ENCODE results near the gene IL34. TPM values are rescaled to one million over a fixed set of nuclear protein-coding genes. Genes with fewer than 3 reads are reported as not detected.

The IL34 gene
- total and polyA plus RNA-seq, 2 of the 13 experiments (the other 11 are each of a cell fraction or from before 2014, with no cell fraction given): 1.2 to 1.3 TPM

GRCh38 chr16:70682239-70683145, 36.1 kb downstream of the IL34 start:
- ChIA-PET CTCF (ENCODE audit: low intra/inter-chr PET ratio, low total read pairs) (interaction anchor here (1.0 to 2.8 kb wide), 2 partner anchors 56 to 88 kb away, joined by 13 to 19 read pairs; no protein-coding TSS in a partner anchor), POLR2A (interaction anchor here (0.5 to 18.7 kb wide), 34 partner anchors 8 to 1229 kb away, joined by 3 to 536 read pairs (median 6); partner anchors contain the start of genes COG4 and SF3B3)
- peak overlapping the region; percentile 100 for H3K4me2 ChIP-seq (ENCODE audit: low read depth, low read length)
- no peaks in the 10 kb centered on the region; a peak in 1 of 5 replicates for H3K27me3 ChIP-seq (ENCODE audit: control insufficient read depth in 1 of 2, insufficient read depth in 2 of 2, low read length in 2 of 2)
- peaks cover 55% of the 10 kb centered on the region for H3K79me2 ChIP-seq (ENCODE audit: insufficient read depth, low read length)
- BruUV-seq (replicated peaks): TSS peak; percentile 77
- peak overlapping the region; percentile 91 for H3K27ac ChIP-seq (ENCODE audit: extremely low read length, insufficient read depth, low read length)
- DNase-seq (ENCODE audit: low spot score): peak; percentile 69
- in situ Hi-C loops (cut with HindIII; ENCODE audit: extremely low pct_ligation_motif_present, low pct_unique_long_range_greater_than_20kb) (no loop called here), intact Hi-C loops (cut with micrococcal nuclease; ENCODE audit: unreplicated experiment) (loop anchor here (1.0 to 2.0 kb wide), 5 partner anchors 21 to 89 kb away; no protein-coding TSS in a partner anchor)
- peak; percentile 72 for FAIRE-seq
- H3K4me1 ChIP-seq (ENCODE audit: insufficient read depth, low read length): peaks cover 54% of the 10 kb centered on the region
- H3K9me3 ChIP-seq (ENCODE audit: low read length): no peaks in the 10 kb centered on the region
- no peak overlapping the region for H2AFZ ChIP-seq (ENCODE audit: low read length)
- 16% methylated on average over 11 of the region's 14 CpGs for WGBS (ENCODE audit: low lambda C conversion rate)
- peaks cover 16% of the 10 kb centered on the region; the same call in 1 of the 2 replicates for H4K20me1 ChIP-seq (ENCODE audit: insufficient read depth, low read length)
- peak; percentile 16 for ATAC-seq
- peaks cover 31 to 39% of the 10 kb centered on the region in 2 experiments; a peak in 4 of 5 replicates for H3K36me3 ChIP-seq (replicated peaks in 1 of 2; ENCODE audit: control insufficient read depth in 1 of 2, insufficient read depth in 2 of 2, low read length in 2 of 2)
- peak overlapping the region; percentile 95 for H3K9ac ChIP-seq (ENCODE audit: insufficient read depth, low read depth, low read length)
- H3K4me3 ChIP-seq (replicated peaks in 1 of 3; ENCODE audit: insufficient read depth in 1 of 3, low read depth in 2 of 3, low read length in 3 of 3): peak overlapping the region; percentile 86 to 93 (median 91)
- TF ChIP-seq ZBTB7A (CRISPR knock-in tag; IDR thresholded peaks at IDR 0.05): peak; percentile 7; the same call in 1 of the 2 replicates
- no peak; the same call in 1 of the 2 replicates for TF ChIP-seq MED1 (CRISPR knock-in tag; IDR thresholded peaks at IDR 0.05)
- no peak for TF ChIP-seq ZBTB46 (CRISPR knock-in tag; IDR thresholded peaks at IDR 0.05; ENCODE audit: borderline replicate concordance)
- no peak for TF ChIP-seq TMF1 (CRISPR knock-in tag; IDR thresholded peaks at IDR 0.05; ENCODE audit: low read depth)
- no peak for TF ChIP-seq ZNF747 (CRISPR knock-in tag; IDR thresholded peaks at IDR 0.05; ENCODE audit: borderline replicate concordance)
- TF ChIP-seq KDM5B (CRISPR knock-in tag; IDR thresholded peaks at IDR 0.05; ENCODE audit: borderline replicate concordance): no peak
- peak; percentile 55; the same call in 1 of the 2 replicates for TF ChIP-seq ZNF816 (CRISPR knock-in tag; IDR thresholded peaks at IDR 0.05; ENCODE audit: borderline replicate concordance)
- peak; percentile 5; the same call in 1 of the 2 replicates for TF ChIP-seq U2AF2 (IDR thresholded peaks at IDR 0.05; ENCODE audit: low read depth, low read length)
- no peak for TF ChIP-seq HES4 (CRISPR knock-in tag; IDR thresholded peaks at IDR 0.05; ENCODE audit: borderline replicate concordance)
- TF ChIP-seq ZSCAN31 (CRISPR knock-in tag; IDR thresholded peaks at IDR 0.05; ENCODE audit: low read depth): no peak
- TF ChIP-seq MAZ (IDR thresholded peaks at IDR 0.05; ENCODE audit: borderline replicate concordance, low read depth, low read length): no peak
- no peak for TF ChIP-seq MAZ (CRISPR knock-in tag; IDR thresholded peaks at IDR 0.05; ENCODE audit: low read depth)
- TF ChIP-seq HIVEP1 (CRISPR knock-in tag; IDR thresholded peaks at IDR 0.05): no peak
- TF ChIP-seq SMAD3 (CRISPR knock-in tag; IDR thresholded peaks at IDR 0.05): no peak; the same call in 1 of the 2 replicates
- TF ChIP-seq ETV5 (CRISPR knock-in tag; IDR thresholded peaks at IDR 0.05; ENCODE audit: borderline replicate concordance): 0 out of 2 replicates have a peak, but pooled peaks have one; percentile 7
- no peak for TF ChIP-seq ZNF672 (CRISPR knock-in tag; IDR thresholded peaks at IDR 0.05)
- TF ChIP-seq POLR2A (IDR thresholded peaks at IDR 0.05; ENCODE audit: insufficient read depth in 1 of 2, low read depth in 2 of 2, low read length in 2 of 2): 0 out of 4 replicates have a peak, but pooled peaks of 1 of the 2 experiments have one; percentile 1
- TF ChIP-seq, protein P1, sequence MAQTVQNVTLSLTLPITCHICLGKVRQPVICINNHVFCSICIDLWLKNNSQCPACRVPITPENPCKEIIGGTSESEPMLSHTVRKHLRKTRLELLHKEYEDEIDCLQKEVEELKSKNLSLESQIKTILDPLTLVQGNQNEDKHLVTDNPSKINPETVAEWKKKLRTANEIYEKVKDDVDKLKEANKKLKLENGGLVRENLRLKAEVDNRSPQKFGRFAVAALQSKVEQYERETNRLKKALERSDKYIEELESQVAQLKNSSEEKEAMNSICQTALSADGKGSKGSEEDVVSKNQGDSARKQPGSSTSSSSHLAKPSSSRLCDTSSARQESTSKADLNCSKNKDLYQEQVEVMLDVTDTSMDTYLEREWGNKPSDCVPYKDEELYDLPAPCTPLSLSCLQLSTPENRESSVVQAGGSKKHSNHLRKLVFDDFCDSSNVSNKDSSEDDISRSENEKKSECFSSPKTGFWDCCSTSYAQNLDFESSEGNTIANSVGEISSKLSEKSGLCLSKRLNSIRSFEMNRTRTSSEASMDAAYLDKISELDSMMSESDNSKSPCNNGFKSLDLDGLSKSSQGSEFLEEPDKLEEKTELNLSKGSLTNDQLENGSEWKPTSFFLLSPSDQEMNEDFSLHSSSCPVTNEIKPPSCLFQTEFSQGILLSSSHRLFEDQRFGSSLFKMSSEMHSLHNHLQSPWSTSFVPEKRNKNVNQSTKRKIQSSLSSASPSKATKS (CRISPR knock-in tag; IDR thresholded peaks at IDR 0.05): peak; percentile 37; the same call in 1 of the 2 replicates
- TF ChIP-seq, protein P2, sequence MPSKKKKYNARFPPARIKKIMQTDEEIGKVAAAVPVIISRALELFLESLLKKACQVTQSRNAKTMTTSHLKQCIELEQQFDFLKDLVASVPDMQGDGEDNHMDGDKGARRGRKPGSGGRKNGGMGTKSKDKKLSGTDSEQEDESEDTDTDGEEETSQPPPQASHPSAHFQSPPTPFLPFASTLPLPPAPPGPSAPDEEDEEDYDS (CRISPR knock-in tag; IDR thresholded peaks at IDR 0.05): no peak
